Fibroblast of lung (primary cell): Measurements from ENCODE around the gene PTPN14. TPM values are rescaled to one million over a fixed set of nuclear protein-coding genes. Genes with fewer than 3 reads are reported as not detected.

Experiments used
- DNase-seq, 2 donors: peaks; one replicate each; pipeline versions ENCODE4 v3.0.0 to v3.0.0-alpha.2; 2010; ENCODE audit warnings: low read depth in 2 of 2
- H2AFZ ChIP-seq: 2 replicates; pipeline ENCODE4 v1.5.1; 2012; ENCODE audit warnings: low read length, control low read depth, inconsistent platforms
- H3K27ac ChIP-seq: 2 replicates; pipeline ENCODE4 v1.5.1; 2011; ENCODE audit warnings: low read length, control low read depth; ENCODE audit not compliant: insufficient read depth
- H3K27me3 ChIP-seq: 2 replicates; pipeline ENCODE4 v1.5.1; 2011; ENCODE audit warnings: mild to moderate bottlenecking, low read length; ENCODE audit not compliant: control insufficient read depth, insufficient read depth
- H3K36me3 ChIP-seq: 2 replicates; pipeline ENCODE4 v1.5.1; 2011; ENCODE audit warnings: low read length; ENCODE audit not compliant: control insufficient read depth, insufficient read depth
- H3K4me1 ChIP-seq: 2 replicates; pipeline ENCODE4 v1.5.1; 2011; ENCODE audit warnings: low read length; ENCODE audit not compliant: control insufficient read depth, insufficient read depth; ENCODE audit errors: extremely low read depth
- H3K4me2 ChIP-seq: 2 replicates; pipeline ENCODE4 v1.5.1; 2011; ENCODE audit warnings: low read length, control low read depth; ENCODE audit not compliant: insufficient read depth; ENCODE audit errors: extremely low read depth
- H3K4me3 ChIP-seq, 4 experiments: fragments of 200-600 bp in 1 of 4; sonication (generic) in 1 of 4; replicated peaks in 1 of 4; 2 replicates each; pipeline ENCODE4 v1.5.1; 2011 to 2016; ENCODE audit warnings: low read length in 4 of 4, low read depth in 3 of 4, mild to moderate bottlenecking in 3 of 4, control low read depth in 2 of 4, inconsistent platforms in 1 of 4, mixed read lengths in 1 of 4; ENCODE audit not compliant: insufficient read depth in 1 of 4; ENCODE audit errors: control extremely low read depth in 1 of 4
- H3K79me2 ChIP-seq: 2 replicates; pipeline ENCODE4 v1.5.1; 2012; ENCODE audit warnings: mild to moderate bottlenecking, low read length, inconsistent platforms; ENCODE audit not compliant: control insufficient read depth, insufficient read depth
- H3K9ac ChIP-seq: 2 replicates; pipeline ENCODE4 v1.5.1; 2011; ENCODE audit warnings: mild to moderate bottlenecking, low read length, control low read depth; ENCODE audit not compliant: insufficient read depth
- H3K9me3 ChIP-seq: 2 replicates; pipeline ENCODE4 v1.5.1; 2012; ENCODE audit warnings: low read depth, low read length; ENCODE audit not compliant: control insufficient read depth, insufficient read depth
- H4K20me1 ChIP-seq: 2 replicates; pipeline ENCODE4 v1.5.1; 2011; ENCODE audit warnings: low read length; ENCODE audit not compliant: control insufficient read depth, insufficient read depth; ENCODE audit errors: extremely low read depth
- CTCF ChIP-seq, 2 donors: IDR thresholded peaks in 1 of 2; conservative IDR thresholded peaks in 1 of 2; 1 replicate in 1 of 2; 2 replicates in 1 of 2; pipeline ENCODE4 v1.5.1; 2011 to 2012; ENCODE audit warnings: low read length in 2 of 2, control low read depth in 1 of 2, inconsistent platforms in 1 of 2, low read depth in 1 of 2, mild to moderate bottlenecking in 1 of 2
- EZH2 ChIP-seq: IDR thresholded peaks from 2 replicates; pipeline ENCODE4 v1.5.1; 2012; ENCODE audit warnings: low read length, control low read depth, mild to moderate bottlenecking; ENCODE audit errors: missing control alignments
- polyA plus RNA-seq, 2 donors: library from polyadenylated mRNA; depleted of rRNA in 1 of 2; stranded (reverse) in 1 of 2; unstranded in 1 of 2; fragments of >200 nt; gene quantifications; 2 replicates each; pipeline ENCODE4 v1.2.1, GENCODE V29; 2011 to 2012; ENCODE audit warnings: missing spikeins in 1 of 2
- total RNA-seq: library from RNA; depleted of rRNA; stranded (reverse); fragments of >200 nt; gene quantifications from 2 replicates; pipeline ENCODE4 v1.2.1, GENCODE V29; 2014

PTPN14 gene
- total and polyA plus RNA-seq, 2 donors (not counting 1 experiment from before 2014, with no cell fraction given): 38.7 to 56.1 TPM

GRCh38 chr1:214414691-214415090, 136.7 kb downstream of the PTPN14 start:
- Histone ChIP-seq H3K27ac (no peak overlapping the region), H3K27me3 (no peaks in the 10 kb centered on the region), H3K4me2 (no peak overlapping the region), H3K9ac (no peak overlapping the region), H3K4me3 (no peak overlapping the region), H3K4me1 (peaks cover 6% of the 10 kb centered on the region), H3K36me3 (no peaks in the 10 kb centered on the region), H3K9me3 (no peaks in the 10 kb centered on the region), H4K20me1 (no peaks in the 10 kb centered on the region), H2AFZ (no peak overlapping the region), H3K79me2 (peaks cover 35% of the 10 kb centered on the region)
- TF ChIP-seq CTCF (conservative IDR thresholded peaks at IDR 0.05 in 1 of 2, IDR thresholded peaks at IDR 0.05 in 1 of 2; ENCODE audit: low read depth in 1 of 2, low read length in 2 of 2) (no peak), EZH2 (no peak)
- DNase-seq: no peak

GRCh38 chr1:214413315-214413714, 138.1 kb downstream of the PTPN14 start:
- no peaks in the 10 kb centered on the region for H4K20me1 ChIP-seq
- H3K4me3 ChIP-seq: no peak overlapping the region
- H3K27ac ChIP-seq: no peak overlapping the region
- H3K4me1 ChIP-seq: peaks cover 5% of the 10 kb centered on the region
- H3K9me3 ChIP-seq: no peaks in the 10 kb centered on the region
- no peaks in the 10 kb centered on the region for H3K36me3 ChIP-seq
- TF ChIP-seq EZH2: no peak
- TF ChIP-seq CTCF (conservative IDR thresholded peaks at IDR 0.05 in 1 of 2, IDR thresholded peaks at IDR 0.05 in 1 of 2; ENCODE audit: low read depth in 1 of 2, low read length in 2 of 2): no peak
- no peak overlapping the region for H3K9ac ChIP-seq
- H3K4me2 ChIP-seq: no peak overlapping the region
- H3K79me2 ChIP-seq: peaks cover 24% of the 10 kb centered on the region
- H2AFZ ChIP-seq: no peak overlapping the region
- H3K27me3 ChIP-seq: no peaks in the 10 kb centered on the region
- peak in 1 of 2 donors; percentile 45 for DNase-seq

GRCh38 chr1:214404571-214405213, 146.7 kb downstream of the PTPN14 start:
- peaks cover 7% of the 10 kb centered on the region for H3K79me2 ChIP-seq
- no peaks in the 10 kb centered on the region for H3K9me3 ChIP-seq
- H3K4me1 ChIP-seq: peaks cover 10% of the 10 kb centered on the region
- DNase-seq: peak; percentile 60 to 90
- H3K36me3 ChIP-seq: peaks cover 7% of the 10 kb centered on the region
- no peak overlapping the region for H3K4me3 ChIP-seq
- peak overlapping the region; percentile 35 for H3K27ac ChIP-seq
- no peak overlapping the region for H3K9ac ChIP-seq
- no peak overlapping the region for H2AFZ ChIP-seq
- H4K20me1 ChIP-seq: no peaks in the 10 kb centered on the region
- no peaks in the 10 kb centered on the region for H3K27me3 ChIP-seq
- no peak for TF ChIP-seq CTCF (conservative IDR thresholded peaks at IDR 0.05 in 1 of 2, IDR thresholded peaks at IDR 0.05 in 1 of 2; ENCODE audit: low read depth in 1 of 2, low read length in 2 of 2)
- no peak for TF ChIP-seq EZH2
- peak overlapping the region; percentile 37 for H3K4me2 ChIP-seq
